T-helper 2 cell treated with Interferon-gamma antibody and Interleukin-4, amounts not matched to agents 100 ng/mL and 5 ng/mL, for 36 hours (primary cell): Measurements from ENCODE around the gene PRUNE1. TPM values are rescaled to one million over a fixed set of nuclear protein-coding genes. Genes with fewer than 3 reads are reported as not detected.

ENCODE experiments used
- intact Hi-C: fragments of 100-400 bp; cut with micrococcal nuclease; formaldehyde crosslinking; loops from one replicate; pipeline ENCODE4 v1.15.1; 2023
- total RNA-seq: library from RNA; stranded (reverse); gene quantifications from 2 replicates; pipeline ENCODE4 v1.2.3, GENCODE V29; 2022

PRUNE1 gene, protein sequence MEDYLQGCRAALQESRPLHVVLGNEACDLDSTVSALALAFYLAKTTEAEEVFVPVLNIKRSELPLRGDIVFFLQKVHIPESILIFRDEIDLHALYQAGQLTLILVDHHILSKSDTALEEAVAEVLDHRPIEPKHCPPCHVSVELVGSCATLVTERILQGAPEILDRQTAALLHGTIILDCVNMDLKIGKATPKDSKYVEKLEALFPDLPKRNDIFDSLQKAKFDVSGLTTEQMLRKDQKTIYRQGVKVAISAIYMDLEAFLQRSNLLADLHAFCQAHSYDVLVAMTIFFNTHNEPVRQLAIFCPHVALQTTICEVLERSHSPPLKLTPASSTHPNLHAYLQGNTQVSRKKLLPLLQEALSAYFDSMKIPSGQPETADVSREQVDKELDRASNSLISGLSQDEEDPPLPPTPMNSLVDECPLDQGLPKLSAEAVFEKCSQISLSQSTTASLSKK
- 13.9 and 16.6 TPM in 2 replicates for total RNA-seq

DNA sequence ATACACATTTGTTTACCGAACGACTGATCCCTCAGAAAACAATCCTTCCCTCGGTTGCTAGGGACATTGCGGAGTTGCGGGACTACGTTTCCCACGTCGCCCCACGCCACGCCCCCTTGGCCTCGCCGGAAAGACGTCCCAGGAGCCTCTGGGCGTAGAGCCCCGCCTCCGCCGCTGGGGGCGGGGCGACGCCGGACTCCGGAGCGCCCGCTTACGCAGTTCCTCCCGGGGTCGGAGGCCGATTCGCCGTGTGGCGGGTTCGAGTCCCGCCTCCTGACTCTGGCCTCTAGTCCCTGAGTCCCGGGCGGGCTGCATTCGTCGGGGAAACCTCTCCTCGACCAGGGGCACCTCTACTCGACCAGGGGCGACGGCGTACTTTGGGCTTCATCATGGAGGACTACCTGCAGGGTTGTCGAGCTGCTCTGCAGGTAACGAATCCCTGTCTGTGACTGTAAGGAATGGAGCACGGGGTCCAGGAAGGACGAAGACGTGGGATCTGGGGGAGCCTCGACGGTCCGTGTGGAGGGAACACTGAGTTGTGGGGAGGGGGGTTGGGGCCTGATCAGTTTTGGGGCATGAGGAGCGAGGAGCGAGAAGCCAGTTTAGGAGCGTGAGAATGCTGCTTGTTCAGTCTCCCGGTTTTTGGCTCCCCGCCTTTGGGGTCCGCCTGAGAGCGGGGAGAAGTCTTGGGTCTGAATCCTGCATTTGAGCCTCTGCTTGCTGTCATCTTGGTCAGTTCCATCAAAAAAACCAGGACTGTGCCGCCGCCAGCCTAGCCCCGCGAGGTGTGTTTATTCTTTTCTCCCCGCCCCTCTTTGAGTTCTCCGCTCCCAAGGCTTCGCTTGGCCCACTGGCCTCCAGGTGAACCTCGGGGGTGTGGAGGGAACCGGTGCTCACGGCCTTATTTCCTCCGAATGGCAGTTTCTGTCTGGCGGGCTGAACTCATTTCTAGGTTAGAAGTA lies at the start of gene PRUNE1:
Gene PRUNE1, plus strand, starts transcription at position 206 of the 962 bp plus-strand sequence. Its CDS starts 184 bp downstream, at position 390.
- intact Hi-C loops: loop anchor here (1.0 to 10.0 kb wide), 5 partner anchors 29 to 444 kb away; partner anchors contain the start of genes GABPB2 and TNFAIP8L2

DNA sequence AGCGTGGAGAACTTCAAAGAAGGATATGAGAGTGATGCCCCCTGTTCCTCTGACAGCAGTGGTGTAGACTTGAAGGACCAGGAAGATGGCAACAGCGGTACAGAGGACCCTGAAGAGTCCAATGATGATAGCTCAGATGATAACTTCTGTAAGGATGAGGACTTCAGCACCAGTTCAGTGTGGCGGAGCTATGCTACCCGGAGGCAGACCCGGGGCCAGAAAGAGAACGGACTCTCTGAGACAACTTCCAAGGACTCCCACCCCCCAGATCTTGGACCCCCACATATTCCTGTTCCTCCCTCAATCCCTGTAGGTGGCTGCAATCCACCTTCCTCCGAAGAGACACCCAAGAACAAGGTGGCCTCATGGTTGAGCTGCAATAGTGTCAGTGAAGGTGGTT lies 47.6 kb upstream of the PRUNE1 start:
- intact Hi-C loops: no loop called here

DNA sequence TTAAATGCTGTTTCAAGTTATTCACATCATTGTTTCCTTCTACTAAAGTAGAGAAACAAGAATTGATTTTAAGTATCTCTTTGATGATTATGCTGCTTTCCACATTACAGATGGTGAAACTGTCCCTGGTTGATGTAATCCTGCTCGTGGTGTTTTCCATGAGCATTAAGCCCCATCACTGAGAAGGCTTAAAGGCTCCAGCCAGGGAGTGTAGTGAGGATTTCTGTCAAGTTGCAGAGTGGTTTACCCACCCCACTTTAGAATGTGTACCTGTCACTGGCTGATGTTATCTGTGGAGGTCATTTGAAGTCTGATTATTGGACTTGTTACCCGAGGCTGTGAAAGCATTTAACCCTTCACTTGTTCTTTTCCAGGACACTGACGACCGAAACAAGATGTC lies 46.5 kb upstream of the PRUNE1 start:
- intact Hi-C loops: no loop called here

DNA sequence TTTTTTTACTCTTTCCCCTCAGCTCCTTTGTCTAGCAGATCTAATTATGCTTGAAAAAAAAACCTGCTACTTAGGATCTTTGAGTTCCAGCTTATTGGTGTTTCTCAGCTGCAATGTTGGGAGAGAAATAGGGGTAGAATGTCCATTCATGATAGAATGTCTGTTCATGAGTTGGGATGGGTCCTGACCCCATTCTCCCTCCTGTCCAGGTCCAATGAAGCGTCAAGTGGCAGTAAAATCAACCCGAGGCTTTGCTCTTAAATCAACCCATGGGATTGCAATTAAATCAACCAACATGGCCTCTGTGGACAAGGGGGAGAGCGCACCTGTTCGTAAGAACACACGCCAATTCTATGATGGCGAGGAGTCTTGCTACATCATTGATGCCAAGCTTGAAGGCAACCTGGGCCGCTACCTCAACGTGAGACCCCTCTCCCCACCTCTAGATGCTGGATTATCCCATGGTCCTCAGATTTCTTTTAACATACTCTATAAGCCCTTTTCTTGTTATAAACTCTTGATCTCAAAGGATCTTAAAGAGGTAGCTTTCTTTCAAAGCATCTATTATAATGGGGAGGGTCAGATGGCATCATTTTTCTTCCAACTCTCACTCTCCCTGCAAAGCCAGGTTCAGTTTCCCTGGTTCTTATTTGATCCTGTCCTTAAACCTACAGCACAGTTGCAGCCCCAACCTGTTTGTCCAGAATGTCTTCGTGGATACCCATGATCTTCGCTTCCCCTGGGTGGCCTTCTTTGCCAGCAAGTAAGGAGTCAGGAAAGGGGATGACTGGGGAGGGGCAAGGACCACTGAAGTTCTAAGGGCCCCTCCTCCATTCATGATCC lies 44.7 kb upstream of the PRUNE1 start:
- intact Hi-C loops: no loop called here

DNA sequence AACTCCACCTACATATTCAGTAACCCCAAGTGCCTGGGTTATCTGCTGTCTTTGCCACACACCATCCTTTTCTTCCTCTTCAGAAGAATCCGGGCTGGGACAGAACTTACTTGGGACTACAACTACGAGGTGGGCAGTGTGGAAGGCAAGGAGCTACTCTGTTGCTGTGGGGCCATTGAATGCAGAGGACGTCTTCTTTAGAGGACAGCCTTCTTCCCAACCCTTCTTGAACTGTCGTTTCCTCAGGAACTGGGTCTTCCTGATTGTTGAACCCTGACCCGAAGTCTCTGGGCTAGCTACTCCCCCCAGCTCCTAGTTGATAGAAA lies 44.1 kb upstream of the PRUNE1 start:
- intact Hi-C loops: no loop called here

DNA sequence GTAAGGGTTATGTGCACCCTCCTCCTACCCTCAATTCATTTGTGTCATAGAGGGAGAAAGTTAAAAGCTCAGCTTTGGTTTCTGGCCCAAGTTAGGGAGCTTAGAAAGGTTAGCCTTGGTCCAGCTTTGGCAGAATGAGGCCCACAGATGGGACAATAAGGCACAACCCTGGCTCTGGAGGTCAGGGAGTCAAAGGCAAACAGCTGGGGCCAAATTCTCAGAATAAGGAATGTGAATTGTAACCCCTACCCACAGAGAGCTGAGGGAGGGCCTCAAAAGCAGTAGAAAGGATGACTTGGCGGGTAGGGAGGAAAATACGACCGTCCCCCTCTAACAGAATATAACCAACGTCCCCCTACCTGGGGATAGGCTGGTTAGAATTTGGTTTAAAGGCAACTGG lies 42.6 kb upstream of the PRUNE1 start:
- intact Hi-C loops: no loop called here

DNA sequence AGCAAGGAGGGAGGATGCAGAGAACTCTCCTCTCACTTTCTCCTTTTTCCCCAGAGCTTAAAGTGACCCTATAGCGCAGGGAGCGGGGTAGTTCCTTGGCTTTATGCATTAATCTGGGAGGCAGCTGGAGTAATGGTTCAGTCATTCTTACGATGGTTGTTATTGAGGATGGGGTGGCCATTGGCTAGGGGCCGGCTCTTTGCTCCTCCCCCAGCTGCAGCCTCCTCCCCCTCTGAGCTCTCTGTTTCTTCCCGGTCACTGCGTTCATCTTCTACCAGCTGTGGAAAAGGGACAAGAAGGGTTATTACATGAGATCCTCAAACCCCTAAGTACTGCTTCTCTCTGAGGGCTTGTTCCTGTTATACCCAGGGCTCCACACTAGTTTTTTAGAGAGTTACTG lies 42.2 kb upstream of the PRUNE1 start:
- intact Hi-C loops: no loop called here

DNA sequence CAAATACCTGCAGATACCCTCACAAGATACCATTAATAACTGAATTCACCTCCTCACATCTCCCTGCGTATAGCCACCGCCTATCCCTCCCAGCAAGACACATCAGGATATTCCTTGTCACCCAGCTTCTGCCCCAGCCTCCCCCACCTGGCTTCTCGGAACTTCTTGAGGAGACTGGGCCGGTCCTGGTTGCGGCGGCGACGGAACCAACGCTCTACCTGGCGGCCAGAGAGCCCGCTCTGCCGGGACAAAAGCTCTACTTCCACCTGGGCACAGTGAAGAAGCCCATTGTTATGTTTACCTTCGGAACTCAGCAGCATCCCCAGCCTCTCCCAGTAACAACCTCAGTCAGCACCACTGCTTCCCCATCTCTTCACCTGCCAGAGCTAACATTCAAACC lies 40.3 kb upstream of the PRUNE1 start:
- intact Hi-C loops: no loop called here

DNA sequence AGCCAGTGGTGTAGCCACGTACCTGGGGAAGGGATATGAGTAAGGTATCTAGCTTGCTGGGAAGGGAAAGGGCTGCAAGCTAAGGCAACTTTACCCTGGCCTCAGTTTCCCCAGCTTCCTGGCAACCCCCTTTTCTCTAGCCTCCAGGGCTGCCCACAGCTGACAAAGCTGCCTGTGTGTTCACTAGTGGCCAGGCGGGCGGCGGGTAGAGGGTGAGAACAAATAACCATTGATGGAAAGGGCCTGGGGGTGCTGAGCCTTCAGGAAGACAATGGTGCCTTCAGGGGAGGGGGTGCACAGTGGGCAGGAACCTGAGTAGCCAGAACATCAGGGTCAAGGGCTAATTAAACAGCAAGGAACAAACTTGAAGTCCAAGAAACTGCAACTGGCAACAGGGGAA lies 39.8 kb upstream of the PRUNE1 start:
- intact Hi-C loops: no loop called here

DNA sequence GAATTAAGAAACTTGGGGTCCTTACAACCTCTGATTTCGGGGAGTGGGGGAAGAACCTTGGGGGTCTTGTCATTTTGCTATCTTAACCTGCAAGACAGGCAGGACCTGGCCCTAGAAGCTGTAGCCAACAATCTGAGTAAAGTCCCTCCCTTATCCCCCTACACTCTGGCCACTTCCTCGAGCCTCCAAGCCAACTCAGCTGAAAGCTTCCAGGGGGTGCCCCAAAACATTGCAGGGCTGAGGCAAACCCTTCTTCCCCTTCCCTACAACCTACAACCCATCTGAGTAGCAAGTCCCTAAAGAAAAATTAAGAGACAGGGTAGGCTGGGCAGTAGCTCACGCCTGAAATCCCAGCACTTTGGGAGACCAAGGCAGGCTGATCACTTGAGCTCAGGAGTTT lies 38.6 kb upstream of the PRUNE1 start:
- intact Hi-C loops: loop anchor here (10.0 kb wide), 1 partner anchor 345 kb away; the partner anchor contains the start of gene ENSA

DNA sequence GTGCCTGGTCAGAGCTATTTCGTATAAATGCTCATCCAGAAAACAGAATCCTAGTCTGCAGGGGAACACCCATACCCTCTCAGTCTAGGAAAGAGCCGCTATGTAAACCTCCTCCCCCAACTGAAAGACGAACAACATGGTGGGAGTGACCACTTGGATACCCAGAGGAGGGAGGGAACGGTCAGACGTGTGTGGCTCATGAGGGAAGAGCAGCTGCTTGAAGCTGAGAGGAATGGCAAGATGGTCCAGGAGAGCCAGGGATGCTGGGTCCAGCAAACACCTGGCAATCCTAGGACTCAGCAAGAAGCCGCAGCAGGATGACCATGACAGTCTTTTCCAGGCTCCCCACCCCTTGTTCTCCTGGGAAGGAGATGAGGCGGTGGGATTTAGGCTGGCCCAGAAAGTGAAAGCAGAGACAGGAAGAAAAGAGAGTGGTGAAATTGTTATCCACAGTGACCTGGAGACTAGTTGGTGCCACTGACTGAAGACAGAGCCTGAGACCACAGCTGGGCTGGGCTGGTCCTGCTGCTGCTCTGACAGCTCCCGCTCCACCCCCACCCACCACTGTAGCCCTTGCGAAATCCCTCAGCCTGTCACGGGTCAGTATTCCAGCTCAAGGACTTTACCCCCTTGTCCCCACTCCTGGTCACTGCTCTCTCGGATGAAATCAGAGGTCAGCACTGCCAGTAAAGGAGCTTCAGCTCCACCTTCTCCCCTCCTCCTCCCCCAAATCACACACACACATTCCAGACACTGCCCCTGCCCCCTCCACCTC lies 37.3 kb upstream of the PRUNE1 start:
- intact Hi-C loops: loop anchor here (10.0 kb wide), 1 partner anchor 346 kb away; the partner anchor contains the start of gene ENSA

DNA sequence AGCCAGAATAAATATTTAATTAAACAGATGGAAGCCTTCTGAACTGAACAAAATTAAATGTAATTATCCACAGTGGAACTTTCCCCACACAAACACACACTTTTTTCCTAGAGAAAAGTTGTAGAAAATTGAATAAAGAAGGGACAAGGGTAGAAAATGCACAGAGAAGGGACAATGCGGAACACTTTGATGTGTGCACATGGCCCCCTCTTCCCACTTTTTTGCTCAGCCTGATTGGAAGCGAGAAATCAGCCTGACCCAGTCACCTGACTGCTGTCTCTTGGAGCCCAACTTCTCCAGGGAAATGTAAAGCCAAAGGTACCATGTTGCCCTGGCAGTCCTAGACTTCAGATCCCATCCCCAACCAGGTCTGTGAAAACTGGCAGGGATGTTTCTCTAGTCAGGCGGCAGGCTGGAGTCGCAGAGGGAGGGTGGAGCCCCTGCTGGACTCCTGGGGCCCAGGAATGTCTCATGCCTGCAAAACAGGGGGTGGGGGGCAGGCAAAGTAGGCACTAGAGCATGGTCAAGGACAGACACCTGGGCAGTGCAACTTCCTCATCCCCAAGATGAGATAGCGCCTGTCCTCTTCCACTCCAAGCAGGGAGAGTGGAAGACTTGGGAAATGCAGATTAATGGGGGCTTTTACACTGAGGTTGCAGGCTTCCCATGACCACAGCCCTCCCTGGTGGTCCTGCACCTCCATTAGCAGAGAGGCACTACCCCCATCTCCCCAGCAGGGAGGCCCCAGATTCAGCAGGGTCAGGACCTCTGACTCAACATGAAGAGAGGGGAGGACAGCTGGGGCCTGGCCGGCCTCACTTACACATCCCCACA lies 36.4 kb upstream of the PRUNE1 start:
- intact Hi-C loops: loop anchor here (10.0 kb wide), 1 partner anchor 347 kb away; the partner anchor contains the start of gene ENSA

DNA sequence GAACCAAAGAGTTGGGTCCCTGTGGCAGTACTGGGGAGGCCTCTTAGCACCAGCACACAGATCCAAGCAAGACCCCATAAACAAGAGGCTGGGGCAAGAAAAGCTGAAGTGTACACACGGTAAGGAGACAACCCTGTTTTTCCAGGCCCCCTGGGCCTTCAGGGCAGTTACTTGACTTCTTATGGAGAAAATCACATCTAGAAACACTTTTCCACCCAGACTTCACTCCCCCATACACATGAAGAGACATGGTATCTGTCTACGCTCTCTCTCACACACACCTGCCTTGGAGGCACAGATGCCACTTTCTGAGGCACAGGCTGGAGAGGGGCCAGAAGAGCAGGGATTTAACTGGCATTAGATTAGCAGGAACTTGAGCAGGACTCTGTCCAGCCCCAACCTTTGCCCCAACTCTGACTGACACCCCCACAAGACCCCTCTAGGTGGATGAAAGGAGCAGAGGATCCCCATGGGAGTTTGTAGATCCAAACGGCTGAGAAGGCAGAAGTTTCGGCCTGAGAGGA lies 35.8 kb upstream of the PRUNE1 start:
- intact Hi-C loops: loop anchor here (10.0 kb wide), 1 partner anchor 348 kb away; the partner anchor contains the start of gene ENSA

DNA sequence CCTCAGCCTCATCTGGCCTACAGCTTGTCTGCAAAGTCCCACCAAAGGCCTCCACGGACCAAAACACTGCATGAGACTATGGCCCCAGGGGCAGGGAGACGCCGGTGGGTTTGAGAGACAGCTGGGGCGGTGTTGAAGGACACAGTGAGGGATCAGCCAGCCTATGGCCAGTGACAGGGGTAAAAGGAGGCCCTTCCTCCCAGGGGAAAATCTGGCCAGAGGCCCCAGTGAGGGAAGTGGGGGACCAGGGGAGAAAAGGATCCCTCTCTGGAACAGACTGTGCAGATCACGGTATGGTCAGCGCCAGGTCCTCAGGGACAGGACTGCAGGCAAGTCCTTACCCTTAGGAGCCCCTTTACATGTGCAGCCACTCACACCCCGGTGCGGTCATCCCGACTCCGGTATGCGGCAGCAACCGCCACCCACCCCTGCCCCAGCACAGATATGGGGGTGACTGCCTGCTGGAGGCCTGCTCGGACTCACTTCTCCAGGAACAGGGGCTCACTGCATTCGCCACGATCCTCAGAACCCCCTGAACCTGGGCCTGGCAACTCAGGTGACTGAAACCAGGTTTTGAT lies 34.9 kb upstream of the PRUNE1 start:
- intact Hi-C loops: loop anchor here (10.0 kb wide), 1 partner anchor 349 kb away; the partner anchor contains the start of gene ENSA

DNA sequence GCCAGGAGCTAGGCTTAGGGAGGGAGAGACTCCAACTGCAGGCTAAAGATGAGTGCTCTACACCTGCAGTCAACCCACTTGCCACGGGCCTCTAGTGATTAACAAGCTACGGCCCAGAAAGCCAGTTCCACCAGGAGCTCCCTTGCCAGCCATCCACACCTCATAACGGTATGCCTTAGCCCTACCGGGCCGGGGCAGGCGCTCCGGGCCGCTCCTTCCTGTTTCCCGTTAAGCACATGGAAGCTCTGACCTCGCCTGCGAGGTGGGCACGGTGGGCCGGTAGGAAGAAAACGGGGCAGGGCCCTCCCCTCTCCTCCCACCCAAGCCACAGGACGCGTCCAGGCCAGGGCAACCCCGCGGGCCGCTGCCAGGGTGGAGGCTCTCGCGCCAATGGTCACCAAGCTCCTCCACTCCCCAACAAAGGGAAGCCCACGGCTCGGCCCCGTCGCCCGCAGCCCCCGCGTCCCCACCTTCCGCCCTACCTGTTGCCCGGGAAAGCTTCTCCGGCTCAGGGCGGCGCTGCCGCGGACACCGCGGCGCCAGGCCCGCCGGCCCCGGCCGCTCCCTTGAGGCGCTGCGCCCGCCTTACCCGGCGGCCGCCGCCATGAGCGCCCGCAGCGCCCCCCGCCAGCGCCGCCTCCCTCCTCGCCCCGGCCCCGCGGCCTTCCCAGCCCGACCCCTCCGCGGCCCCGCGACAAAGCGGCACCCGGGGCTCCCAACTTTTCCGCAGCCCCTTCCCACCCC lies 34.2 kb upstream of the PRUNE1 start:
- intact Hi-C loops: loop anchor here (10.0 kb wide), 1 partner anchor 349 kb away; the partner anchor contains the start of gene ENSA

DNA sequence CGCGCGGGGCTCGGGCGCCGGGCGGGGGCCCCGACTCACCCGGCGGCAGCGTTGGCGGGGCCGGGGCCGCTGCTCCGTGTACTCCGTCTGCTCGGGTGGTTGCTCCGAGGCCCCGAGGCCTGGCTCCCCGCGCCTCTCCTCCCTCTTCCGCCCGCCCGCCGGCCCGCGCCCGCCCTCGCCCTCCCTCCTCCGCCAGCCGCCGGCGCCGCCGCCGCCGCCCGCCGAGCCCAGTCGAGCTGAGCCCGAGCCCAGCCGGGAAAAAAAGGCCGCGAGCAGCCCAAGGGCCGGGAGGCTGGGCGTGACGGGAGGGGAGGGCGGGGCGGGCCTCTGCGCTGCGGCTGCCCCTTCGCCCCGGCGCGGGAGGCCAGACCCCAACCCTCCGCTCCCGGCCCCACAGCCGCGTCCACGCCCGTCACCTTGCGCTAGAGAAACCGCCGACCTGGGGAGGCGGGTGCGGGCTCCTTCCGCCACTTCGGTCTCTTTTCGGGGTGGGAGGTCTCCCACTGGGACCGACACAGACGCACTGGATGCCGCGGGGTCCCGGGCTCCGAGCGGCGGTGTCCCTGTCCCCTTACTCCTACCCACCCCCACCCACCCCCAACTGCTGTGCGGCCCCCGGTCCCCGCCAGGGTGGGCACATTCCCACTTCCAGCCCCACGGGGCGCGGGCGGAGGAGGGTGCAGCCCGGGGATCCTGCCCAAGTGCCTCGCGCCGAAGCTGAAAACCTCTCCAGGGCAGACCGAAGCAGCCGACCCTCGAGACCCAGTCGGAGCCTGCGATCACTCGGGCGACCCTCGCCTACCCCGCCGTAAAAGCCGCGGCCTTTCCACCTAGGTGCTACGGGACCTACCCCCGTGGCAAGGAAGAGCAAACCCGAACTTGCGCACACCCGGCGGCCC lies 33.4 kb upstream of the PRUNE1 start, which contains the start of gene CERS2:
Gene CERS2, minus strand, starts transcription at position 256 of the 899 bp plus-strand sequence. CDS start 5,745 bp downstream, outside the sequence.
- intact Hi-C loops: loop anchor here (5.0 to 10.0 kb wide), 3 partner anchors 48 to 413 kb away; partner anchors contain the start of genes ENSA and SETDB1
